Right atrium auricular region (tissue), 2 donors: Measurements from ENCODE around the gene MLXIP. TPM values are rescaled to one million over a fixed set of nuclear protein-coding genes. Genes with fewer than 3 reads are reported as not detected.

Experiments
- DNase-seq: peaks from one replicate; pipeline ENCODE4 v3.0.0-alpha.2; 2019; ENCODE audit warnings: low spot score
- H3K27ac ChIP-seq, 2 donors: fragments of 200-600 bp; sonication (generic); 1 replicate in 1 of 2; 2 replicates in 1 of 2; pipeline ENCODE4 v1.5.1; 2016 to 2019
- H3K27me3 ChIP-seq, 2 donors: fragments of 200-600 bp; sonication (generic); one replicate each; pipeline versions ENCODE4 v1.5.1 to v1.6.0; 2017 to 2019
- H3K36me3 ChIP-seq: fragments of 200-600 bp; sonication (generic); one replicate; pipeline ENCODE4 v1.5.1; 2016
- H3K4me1 ChIP-seq, 2 donors: fragments of 200-600 bp; sonication (generic); one replicate each; pipeline versions ENCODE4 v1.5.1 to v1.6.0; 2017 to 2019
- H3K4me3 ChIP-seq, 2 donors: fragments of 200-600 bp; sonication (generic); 1 replicate in 1 of 2; 2 replicates in 1 of 2; pipeline ENCODE4 v1.5.1; 2017 to 2019; ENCODE audit warnings: mild to moderate bottlenecking in 1 of 2, moderate library complexity in 1 of 2
- H3K9me3 ChIP-seq, 2 donors: fragments of 200-600 bp; sonication (generic); one replicate each; pipeline ENCODE4 v1.5.1; 2019
- CTCF ChIP-seq, 2 donors: fragments of 200-600 bp; sonication (generic); IDR thresholded peaks; one replicate each; pipeline ENCODE4 v1.5.1; 2019; ENCODE audit warnings: antibody characterized with exemption in 2 of 2
- total RNA-seq, 2 donors: library from RNA; depleted of rRNA; stranded (reverse); fragments of >200 nt; gene quantifications; one replicate each; pipeline ENCODE4 v1.1.0, GENCODE V29; 2016

MLXIP gene
- total RNA-seq, 2 donors from 2014 or later = 14.2 to 24.1 TPM

- Histone ChIP-seq H3K27ac (no peak overlapping the region), H3K9me3 (no peaks in the 10 kb centered on the region), H3K4me3 (no peak overlapping the region), H3K4me1 (peaks cover 0 to 17% of the 10 kb centered on the region in 2 donors), H3K27me3 (no peaks in the 10 kb centered on the region), H3K36me3 (peaks cover 76% of the 10 kb centered on the region)
- no peak for TF ChIP-seq CTCF (IDR thresholded peaks at IDR 0.05)
- no peak for DNase-seq
Observed at GRCh38 chr12:122130150-122130549, 51.6 kb downstream of the MLXIP start.

DNA sequence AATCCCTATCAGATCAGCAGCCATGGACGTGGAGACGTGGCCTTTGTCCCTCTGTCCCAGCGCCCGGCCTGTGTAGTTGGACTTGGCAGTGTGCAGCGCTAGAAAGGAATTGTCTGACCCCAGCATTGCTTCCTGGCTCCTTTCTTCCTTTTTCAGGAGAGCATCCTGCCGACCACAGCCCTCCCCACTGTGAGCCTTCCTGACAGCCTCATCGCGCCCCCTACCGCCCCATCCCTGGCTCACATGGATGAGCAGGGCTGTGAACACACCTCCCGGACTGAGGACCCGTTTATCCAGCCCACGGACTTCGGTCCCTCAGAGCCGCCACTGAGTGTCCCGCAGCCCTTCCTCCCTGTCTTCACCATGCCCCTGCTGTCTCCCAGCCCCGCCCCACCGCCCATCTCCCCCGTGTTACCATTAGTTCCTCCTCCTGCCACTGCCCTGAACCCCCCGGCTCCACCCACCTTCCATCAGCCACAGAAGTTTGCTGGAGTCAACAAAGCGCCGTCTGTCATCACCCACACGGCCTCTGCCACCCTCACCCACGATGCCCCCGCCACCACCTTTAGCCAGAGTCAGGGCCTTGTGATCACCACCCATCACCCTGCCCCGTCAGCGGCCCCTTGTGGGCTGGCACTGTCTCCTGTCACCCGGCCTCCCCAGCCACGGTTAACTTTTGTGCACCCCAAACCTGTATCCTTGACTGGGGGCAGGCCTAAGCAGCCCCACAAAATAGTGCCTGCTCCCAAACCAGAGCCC, 54.8 kb downstream of the MLXIP start:
- Histone ChIP-seq H3K4me1 (no peaks in the 10 kb centered on the region), H3K4me3 (no peak overlapping the region), H3K27ac (no peak overlapping the region), H3K9me3 (no peaks in the 10 kb centered on the region), H3K27me3 (no peaks in the 10 kb centered on the region), H3K36me3 (peaks cover 82% of the 10 kb centered on the region)
- DNase-seq = no peak
- no peak for TF ChIP-seq CTCF (IDR thresholded peaks at IDR 0.05)

GRCh38 chr12:122135437-122136031, 57.0 kb downstream of the MLXIP start:
- H3K9me3 ChIP-seq = no peaks in the 10 kb centered on the region

DNA sequence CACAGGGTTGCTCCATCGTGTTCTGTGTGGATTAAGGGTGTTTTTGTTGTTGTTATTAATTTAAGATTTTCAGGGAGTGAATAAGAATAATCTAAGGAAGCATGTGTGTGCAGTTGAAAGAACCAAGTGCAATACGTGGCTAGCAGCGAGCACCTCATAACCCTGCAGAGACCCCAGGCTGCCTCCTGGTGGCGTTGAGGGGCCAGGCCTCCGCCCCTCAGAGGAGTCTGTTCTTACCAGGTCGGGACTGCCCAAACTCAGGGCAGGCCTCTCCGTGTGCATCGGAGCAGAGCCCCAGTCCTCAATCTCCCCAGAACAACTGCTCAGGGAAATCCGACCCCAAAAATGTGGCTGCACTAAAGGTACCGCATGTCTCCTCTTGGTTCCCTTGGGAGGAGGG, 58.7 kb downstream of the MLXIP start:
- no peak for DNase-seq
- H3K4me3 ChIP-seq = no peak overlapping the region
- peaks cover 75% of the 10 kb centered on the region for H3K36me3 ChIP-seq
- no peak overlapping the region for H3K27ac ChIP-seq
- no peak for TF ChIP-seq CTCF (IDR thresholded peaks at IDR 0.05)
- no peaks in the 10 kb centered on the region for H3K9me3 ChIP-seq
- H3K27me3 ChIP-seq = no peaks in the 10 kb centered on the region
- no peaks in the 10 kb centered on the region for H3K4me1 ChIP-seq

More at GRCh38 chr12:122135437-122136031, 57.0 kb downstream of the MLXIP start:
- Histone ChIP-seq H3K4me3 (no peak overlapping the region), H3K27ac (no peak overlapping the region), H3K27me3 (no peaks in the 10 kb centered on the region), H3K36me3 (peaks cover 74% of the 10 kb centered on the region), H3K4me1 (no peaks in the 10 kb centered on the region)
- DNase-seq = no peak
- TF ChIP-seq CTCF (IDR thresholded peaks at IDR 0.05) = no peak

DNA sequence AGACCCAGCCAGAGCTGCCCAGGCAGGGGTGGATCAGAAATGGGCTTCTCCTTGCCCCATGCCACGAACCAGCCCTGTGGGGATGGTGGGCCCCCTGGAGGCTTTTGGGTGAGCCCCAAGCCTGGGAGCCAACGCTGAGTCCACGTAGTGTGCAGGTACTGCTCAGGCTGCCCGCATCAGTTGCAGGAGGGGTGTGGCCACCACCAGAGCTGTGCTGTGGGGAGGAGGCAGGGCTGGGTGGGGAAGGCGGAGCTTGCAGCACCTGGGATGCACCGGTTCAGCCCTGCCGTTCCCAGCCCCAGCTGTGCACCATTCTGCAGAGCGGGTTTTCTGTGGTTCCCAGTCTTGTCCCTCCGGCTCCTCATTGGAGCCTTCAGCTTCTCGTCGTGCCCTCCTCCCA, 59.1 kb downstream of the MLXIP start:
- no peak for TF ChIP-seq CTCF (IDR thresholded peaks at IDR 0.05)
- no peak overlapping the region for H3K27ac ChIP-seq

More for the DNA sequence above, 59.1 kb downstream of the MLXIP start:
- no peak for DNase-seq
- H3K4me1 ChIP-seq = no peaks in the 10 kb centered on the region
- no peak overlapping the region for H3K4me3 ChIP-seq
- H3K9me3 ChIP-seq = no peaks in the 10 kb centered on the region
- peaks cover 75% of the 10 kb centered on the region for H3K36me3 ChIP-seq
- H3K27me3 ChIP-seq = no peaks in the 10 kb centered on the region
